IPS-15b (cell line): ENCODE measurements around the gene ST3GAL5.
"Not testable (repeated sequence)": the region's sequence is repeated elsewhere in the genome, so short reads cannot be mapped to it uniquely, and the experiment has no call there.

Experiments
- H3K27me3 ChIP-seq: one replicate; pipeline ENCODE4 v1.6.1; 2013; ENCODE audit warnings: low read length; ENCODE audit not compliant: control insufficient read depth, insufficient read depth
- H3K36me3 ChIP-seq: one replicate; pipeline ENCODE4 v1.6.1; 2013; ENCODE audit warnings: low read length; ENCODE audit not compliant: control insufficient read depth, insufficient read depth
- H3K4me1 ChIP-seq: one replicate; pipeline ENCODE4 v1.6.1; 2013; ENCODE audit warnings: mild to moderate bottlenecking, low read length; ENCODE audit not compliant: control insufficient read depth, insufficient read depth
- H3K4me3 ChIP-seq: one replicate; pipeline ENCODE4 v1.5.1; 2013; ENCODE audit warnings: low read depth, low read length
- H3K9ac ChIP-seq: one replicate; pipeline ENCODE4 v1.6.1; 2013; ENCODE audit warnings: low read depth, mild to moderate bottlenecking, low read length
- H3K9me3 ChIP-seq: one replicate; pipeline ENCODE4 v1.6.1; 2013; ENCODE audit warnings: mild to moderate bottlenecking, low read length; ENCODE audit not compliant: control insufficient read depth, insufficient read depth

ST3GAL5 gene

DNA sequence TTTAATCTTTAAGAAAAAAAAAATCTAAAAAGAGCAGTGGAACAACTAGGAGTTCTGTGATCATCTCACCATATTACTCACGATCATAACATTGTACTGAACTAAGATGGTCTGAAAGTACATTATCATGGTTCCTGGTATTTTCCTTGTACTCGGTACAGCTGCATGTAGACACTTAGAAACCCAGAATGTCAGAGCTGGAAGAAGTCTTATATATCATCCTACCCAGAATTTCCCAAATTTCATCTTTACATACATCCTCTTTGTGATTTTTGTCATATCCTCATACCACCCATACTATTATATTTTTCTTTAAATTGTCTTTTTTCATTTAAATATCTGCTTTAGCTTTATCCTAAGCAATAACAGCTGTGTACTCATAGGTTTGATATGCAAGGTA is 12.4 kb upstream of the ST3GAL5 start:
- no peaks in the 10 kb centered on the region for H3K36me3 ChIP-seq
- H3K9me3 ChIP-seq = no peaks in the 10 kb centered on the region
- H3K4me1 ChIP-seq = no peaks in the 10 kb centered on the region
- no peak overlapping the region for H3K9ac ChIP-seq
- H3K27me3 ChIP-seq = no peaks in the 10 kb centered on the region
- no peak overlapping the region for H3K4me3 ChIP-seq

GRCh38 chr2:85900366-85900765 is 11.6 kb upstream of the ST3GAL5 start:
- H3K36me3 ChIP-seq = no peaks in the 10 kb centered on the region
- H3K4me3 ChIP-seq = no peak overlapping the region
- no peaks in the 10 kb centered on the region for H3K27me3 ChIP-seq
- H3K9ac ChIP-seq = no peak overlapping the region
- H3K9me3 ChIP-seq = no peaks in the 10 kb centered on the region
- no peaks in the 10 kb centered on the region for H3K4me1 ChIP-seq

DNA sequence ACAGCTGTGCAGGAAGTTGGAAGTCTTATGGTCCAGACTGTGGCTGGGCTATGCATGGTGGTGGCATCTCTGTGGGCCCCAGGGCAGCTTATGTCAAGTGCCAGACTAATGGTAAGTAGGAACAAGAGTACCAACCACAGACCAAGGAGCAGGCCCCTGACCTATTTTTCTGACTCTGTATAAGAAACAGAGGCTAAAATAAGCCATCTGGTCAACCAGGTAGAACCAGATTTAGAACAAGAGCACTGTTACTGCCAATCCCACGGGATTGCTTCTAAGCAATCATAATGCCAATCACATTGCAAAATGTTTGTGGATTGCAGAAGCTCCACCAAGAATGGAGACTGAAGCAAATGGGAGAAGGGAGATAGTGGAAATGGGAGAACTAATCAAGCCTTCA is 11.1 kb upstream of the ST3GAL5 start:
- no peak overlapping the region for H3K9ac ChIP-seq
- H3K9me3 ChIP-seq = no peaks in the 10 kb centered on the region
- H3K27me3 ChIP-seq = no peaks in the 10 kb centered on the region
- H3K4me1 ChIP-seq = no peaks in the 10 kb centered on the region
- no peak overlapping the region for H3K4me3 ChIP-seq
- H3K36me3 ChIP-seq = no peaks in the 10 kb centered on the region

- Histone ChIP-seq H3K4me3 (no peak overlapping the region), H3K36me3 (no peaks in the 10 kb centered on the region), H3K9ac (no peak overlapping the region), H3K27me3 (no peaks in the 10 kb centered on the region), H3K4me1 (no peaks in the 10 kb centered on the region), H3K9me3 (no peaks in the 10 kb centered on the region)
Measured at GRCh38 chr2:85899284-85899683, 10.5 kb upstream of the ST3GAL5 start.

DNA sequence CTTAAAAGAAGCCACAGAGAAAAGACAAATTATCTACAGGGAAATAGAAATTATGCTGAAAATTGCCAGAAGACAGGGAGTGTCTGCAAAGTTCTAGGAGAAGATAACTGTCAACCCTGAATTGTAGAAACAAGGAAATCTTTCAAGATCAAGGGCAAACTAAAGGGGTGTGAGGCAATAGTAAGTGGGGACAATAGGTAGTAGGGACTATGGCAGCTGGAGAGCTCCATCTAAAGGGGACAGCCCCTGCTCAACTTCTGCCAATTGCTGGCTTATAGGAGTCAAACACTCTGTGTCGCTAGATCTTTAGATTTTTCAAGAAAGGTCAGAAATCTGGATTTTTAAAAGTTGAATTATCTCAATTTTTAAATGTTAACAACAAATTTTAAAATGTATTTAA is 10.1 kb upstream of the ST3GAL5 start:
- H3K4me3 ChIP-seq = no peak overlapping the region
- no peaks in the 10 kb centered on the region for H3K36me3 ChIP-seq
- no peak overlapping the region for H3K9ac ChIP-seq
- H3K27me3 ChIP-seq = no peaks in the 10 kb centered on the region
- no peaks in the 10 kb centered on the region for H3K9me3 ChIP-seq
- no peaks in the 10 kb centered on the region for H3K4me1 ChIP-seq

DNA sequence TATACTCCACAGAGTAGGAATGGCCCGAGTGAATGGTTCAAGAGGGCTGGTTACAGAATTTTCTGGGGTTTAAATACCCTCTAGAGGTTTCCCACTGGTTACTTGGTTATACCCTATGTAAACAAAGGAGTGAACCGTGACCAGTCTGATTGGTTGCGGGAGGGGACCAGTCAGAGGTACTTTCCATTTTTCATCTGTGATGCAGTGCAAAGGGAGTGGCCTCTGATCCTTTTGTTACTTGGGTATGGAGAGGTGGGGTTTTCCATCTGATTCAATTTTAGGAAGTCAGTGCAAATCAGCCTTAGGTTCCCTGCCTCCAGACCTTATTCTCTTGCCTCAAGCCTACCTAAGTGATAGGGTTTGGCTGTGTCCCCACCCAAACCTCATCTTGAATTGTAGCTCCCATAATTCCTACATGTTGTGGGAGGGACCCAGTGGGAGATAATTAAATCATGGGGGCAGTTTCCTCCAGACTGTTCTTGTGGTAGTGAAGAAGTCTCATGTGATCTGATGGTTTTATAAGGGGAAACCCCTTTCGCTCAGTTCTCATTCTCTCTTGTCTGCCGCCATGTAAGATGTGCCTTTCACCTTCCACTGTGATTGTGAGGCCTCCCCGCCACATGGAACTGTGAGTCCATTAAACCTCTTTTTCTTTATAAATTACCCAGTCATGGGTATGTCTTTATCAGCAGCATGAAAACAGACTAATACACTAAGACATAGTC is 5.9 kb upstream of the ST3GAL5 start:
- H3K27me3 ChIP-seq, H3K36me3 ChIP-seq, H3K4me3 ChIP-seq, H3K9me3 ChIP-seq, H3K4me1 ChIP-seq, H3K9ac ChIP-seq: not testable (repeated sequence)

DNA sequence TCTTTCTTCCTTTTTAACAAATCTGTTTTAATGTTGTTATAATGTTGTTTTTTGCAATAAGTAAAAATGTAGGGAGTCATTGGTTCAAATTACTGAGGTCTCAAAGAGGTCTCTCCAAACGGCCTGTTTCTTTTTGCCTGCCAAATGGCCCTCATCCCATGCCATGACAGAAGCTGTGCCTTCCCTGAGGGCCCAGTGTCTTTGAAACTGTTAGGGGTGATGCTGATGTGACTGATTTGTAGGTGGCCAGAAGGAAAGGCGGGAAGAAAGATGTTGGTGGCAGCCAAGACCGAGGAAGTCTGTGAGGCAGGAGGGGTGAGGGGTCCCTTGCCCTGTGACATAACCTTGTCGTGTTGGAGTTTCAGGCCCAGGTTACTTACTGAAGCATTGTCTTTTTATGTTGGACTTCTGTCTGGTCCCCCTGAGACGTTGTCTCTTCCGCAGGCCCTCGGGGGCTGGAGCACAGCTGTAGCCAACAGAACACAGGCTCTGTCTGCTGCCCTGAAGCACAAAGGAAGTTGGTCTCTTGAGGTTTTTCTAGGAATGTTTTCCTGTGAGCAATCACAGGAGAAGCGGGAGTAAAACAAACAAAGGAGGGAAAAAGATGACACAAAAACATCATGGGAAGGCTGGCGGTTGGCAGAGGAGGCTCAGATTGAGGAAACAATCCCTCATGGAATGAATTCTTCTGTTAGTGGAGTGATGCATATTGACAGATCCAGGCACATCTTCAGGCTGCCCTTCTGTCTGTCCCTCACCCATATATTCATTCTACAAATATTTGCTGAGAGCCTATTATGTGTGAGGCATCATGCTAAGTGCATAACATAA is 4.9 kb upstream of the ST3GAL5 start:
- H3K4me3 ChIP-seq = no peak overlapping the region
- peaks cover 14% of the 10 kb centered on the region for H3K27me3 ChIP-seq
- no peaks in the 10 kb centered on the region for H3K9me3 ChIP-seq
- no peaks in the 10 kb centered on the region for H3K4me1 ChIP-seq
- no peak overlapping the region for H3K9ac ChIP-seq
- H3K36me3 ChIP-seq = no peaks in the 10 kb centered on the region

- Histone ChIP-seq H3K27me3 (peaks cover 23% of the 10 kb centered on the region), H3K9ac (no peak overlapping the region), H3K9me3 (no peaks in the 10 kb centered on the region), H3K4me3 (no peak overlapping the region), H3K36me3 (no peaks in the 10 kb centered on the region), H3K4me1 (peaks cover 4% of the 10 kb centered on the region)
Measured at GRCh38 chr2:85892216-85892944, 3.6 kb upstream of the ST3GAL5 start.

DNA sequence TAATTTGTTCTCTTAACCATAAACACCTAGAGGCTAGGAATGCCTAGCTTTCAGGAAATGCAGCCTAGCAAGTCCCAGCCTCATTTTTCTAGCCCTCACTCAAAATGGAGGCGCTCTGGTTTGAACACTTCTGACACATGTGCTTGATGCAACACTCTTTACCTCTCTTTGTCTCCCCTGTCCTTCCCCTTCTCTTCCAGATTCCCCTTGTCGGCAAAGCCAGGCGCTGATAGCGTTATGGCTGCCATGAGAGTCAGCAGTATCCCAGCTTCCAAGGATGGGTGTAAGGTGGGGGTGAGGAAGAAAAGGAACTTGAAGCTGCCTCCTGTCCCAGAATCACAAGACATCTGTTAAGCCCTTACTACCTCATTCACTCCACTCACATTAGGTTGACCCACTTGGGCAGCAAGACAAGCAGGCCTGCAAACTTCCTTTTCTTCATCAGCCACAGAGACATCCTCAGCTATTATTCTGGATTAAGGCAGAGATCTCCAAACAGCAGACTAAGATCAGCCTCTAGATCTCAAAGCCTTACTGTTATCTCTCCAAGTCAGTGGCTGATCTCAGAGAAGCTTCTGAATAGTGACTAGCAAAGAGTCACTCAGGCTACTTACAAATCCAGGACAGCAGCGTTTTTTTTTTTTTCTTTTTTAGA is 1.9 kb upstream of the ST3GAL5 start:
- peaks cover 33% of the 10 kb centered on the region for H3K27me3 ChIP-seq
- H3K9ac ChIP-seq = no peak overlapping the region
- no peaks in the 10 kb centered on the region for H3K36me3 ChIP-seq
- no peak overlapping the region for H3K4me3 ChIP-seq
- H3K4me1 ChIP-seq = peaks cover 4% of the 10 kb centered on the region
- no peaks in the 10 kb centered on the region for H3K9me3 ChIP-seq

DNA sequence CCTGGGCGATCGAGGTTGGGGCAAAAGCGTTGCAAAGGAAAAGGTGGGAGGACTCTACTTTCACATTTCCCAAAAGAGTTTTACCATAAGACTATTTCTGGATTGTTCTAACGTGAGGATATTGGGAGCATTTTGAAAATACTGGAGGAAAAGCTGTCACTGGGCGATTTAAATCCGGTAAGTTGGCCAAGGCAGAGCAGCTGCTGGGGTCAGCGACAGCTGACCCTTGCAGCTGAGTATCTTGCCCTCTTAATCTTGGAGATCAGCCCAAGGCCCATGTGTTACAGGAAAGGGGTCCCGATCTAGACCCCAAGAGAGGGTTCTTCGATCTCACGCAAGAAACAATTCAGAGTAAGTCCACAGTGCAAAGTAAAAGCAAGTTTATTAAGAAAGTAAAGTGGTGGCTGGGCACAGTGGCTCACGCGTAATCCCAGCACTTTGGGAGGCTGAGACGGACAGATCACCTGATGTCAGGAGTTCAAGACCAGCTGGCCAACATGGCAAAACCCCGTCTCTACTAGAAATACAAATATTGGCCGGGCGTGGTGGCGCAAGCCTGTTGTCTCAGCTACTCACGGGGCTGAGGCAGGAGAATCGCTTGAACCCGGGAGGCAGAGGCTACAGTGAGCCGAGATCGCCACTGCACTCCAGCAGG is 964 bp upstream of the ST3GAL5 start:
- peaks cover 33% of the 10 kb centered on the region for H3K27me3 ChIP-seq
- H3K9me3 ChIP-seq = no peaks in the 10 kb centered on the region
- peaks cover 4% of the 10 kb centered on the region for H3K4me1 ChIP-seq
- peak overlapping the region; percentile 92 for H3K4me3 ChIP-seq
- H3K36me3 ChIP-seq = no peaks in the 10 kb centered on the region
- no peak overlapping the region for H3K9ac ChIP-seq

- Histone ChIP-seq H3K27me3 (peaks cover 33% of the 10 kb centered on the region), H3K36me3 (no peaks in the 10 kb centered on the region), H3K4me1 (peaks cover 4% of the 10 kb centered on the region), H3K9ac (peak overlapping the region; percentile 12), H3K4me3 (peak overlapping the region; percentile 79), H3K9me3 (no peaks in the 10 kb centered on the region)
Measured at GRCh38 chr2:85888020-85888683, 638 bp downstream of the ST3GAL5 start.
